ENCODE measurements around the gene NF2.

GRCh38 chr22:29563652-29564460 lies 39.6 kb upstream of the NF2 start:
- TF ChIP-seq CTCF (IDR thresholded peaks at IDR 0.05) (no peak), POLR2A (IDR thresholded peaks at IDR 0.05) (no peak)

Measured in ovary (tissue), 3 donors.